ENCODE results near the gene THSD7B. TPM values are rescaled to one million over a fixed set of nuclear protein-coding genes. Genes with fewer than 3 reads are reported as not detected.

THSD7B gene
- total and polyA plus RNA-seq, 2 of the 13 experiments (the other 11 are each of a cell fraction or from before 2014, with no cell fraction given) = 0.02 TPM; not detected in 1

GRCh38 chr2:136798766-136799165 lies 33.4 kb downstream of the THSD7B start:
- ChIA-PET CTCF (ENCODE audit: low intra/inter-chr PET ratio, low total read pairs) (no interaction called here), POLR2A (no interaction called here)
- Histone ChIP-seq H2AFZ (ENCODE audit: low read length) (no peak overlapping the region), H3K27ac (ENCODE audit: extremely low read length, insufficient read depth, low read length) (no peak overlapping the region), H3K4me3 (replicated peaks in 1 of 3; ENCODE audit: insufficient read depth in 1 of 3, low read depth in 2 of 3, low read length in 3 of 3) (no peak overlapping the region), H3K9me3 (ENCODE audit: low read length) (no peaks in the 10 kb centered on the region), H3K9ac (ENCODE audit: insufficient read depth, low read depth, low read length) (no peak overlapping the region), H3K79me2 (ENCODE audit: insufficient read depth, low read length) (no peaks in the 10 kb centered on the region), H3K27me3 (ENCODE audit: control insufficient read depth in 1 of 2, insufficient read depth in 2 of 2, low read length in 2 of 2) (no peaks in the 10 kb centered on the region), H3K4me2 (ENCODE audit: low read depth, low read length) (no peak overlapping the region), H3K4me1 (ENCODE audit: insufficient read depth, low read length) (no peaks in the 10 kb centered on the region), H3K36me3 (replicated peaks in 1 of 2; ENCODE audit: control insufficient read depth in 1 of 2, insufficient read depth in 2 of 2, low read length in 2 of 2) (no peaks in the 10 kb centered on the region), H4K20me1 (ENCODE audit: insufficient read depth, low read length) (no peaks in the 10 kb centered on the region)
- intact Hi-C loops (cut with micrococcal nuclease; ENCODE audit: unreplicated experiment) (loop anchor here (1.0 kb wide), 1 partner anchor 24 kb away; no protein-coding TSS in a partner anchor), in situ Hi-C loops (cut with HindIII; ENCODE audit: extremely low pct_ligation_motif_present, low pct_unique_long_range_greater_than_20kb) (no loop called here)
- ATAC-seq (no peak), FAIRE-seq (no peak), DNase-seq (ENCODE audit: low spot score) (no peak)
- no peak for TF ChIP-seq ESRRA (CRISPR knock-in tag; IDR thresholded peaks at IDR 0.05; ENCODE audit: low read depth)
- TF ChIP-seq, protein P1, sequence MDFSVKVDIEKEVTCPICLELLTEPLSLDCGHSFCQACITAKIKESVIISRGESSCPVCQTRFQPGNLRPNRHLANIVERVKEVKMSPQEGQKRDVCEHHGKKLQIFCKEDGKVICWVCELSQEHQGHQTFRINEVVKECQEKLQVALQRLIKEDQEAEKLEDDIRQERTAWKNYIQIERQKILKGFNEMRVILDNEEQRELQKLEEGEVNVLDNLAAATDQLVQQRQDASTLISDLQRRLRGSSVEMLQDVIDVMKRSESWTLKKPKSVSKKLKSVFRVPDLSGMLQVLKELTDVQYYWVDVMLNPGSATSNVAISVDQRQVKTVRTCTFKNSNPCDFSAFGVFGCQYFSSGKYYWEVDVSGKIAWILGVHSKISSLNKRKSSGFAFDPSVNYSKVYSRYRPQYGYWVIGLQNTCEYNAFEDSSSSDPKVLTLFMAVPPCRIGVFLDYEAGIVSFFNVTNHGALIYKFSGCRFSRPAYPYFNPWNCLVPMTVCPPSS (IDR thresholded peaks at IDR 0.05) = no peak
- no TSS peak for BruUV-seq (replicated peaks)

DNA sequence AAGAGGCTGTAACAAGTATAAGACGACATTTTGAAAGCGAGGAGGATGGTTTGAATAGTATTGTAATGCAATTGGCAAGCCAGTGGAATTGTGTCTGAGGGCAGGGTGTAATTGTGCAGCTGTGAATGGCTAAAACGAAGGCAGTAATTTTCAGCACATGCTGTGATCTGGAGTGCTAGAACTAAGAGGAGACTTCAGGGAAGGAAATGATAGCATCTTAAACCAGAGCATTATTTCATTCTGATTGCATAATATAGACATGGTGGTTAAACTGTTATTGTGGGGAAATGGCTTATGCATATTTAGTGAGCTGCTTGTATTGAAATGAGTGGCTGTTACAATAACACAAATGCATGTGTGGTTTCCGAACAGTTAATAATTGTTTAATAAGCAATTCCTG lies 36.3 kb downstream of the THSD7B start:
- no peak overlapping the region for H3K4me3 ChIP-seq (replicated peaks in 1 of 3; ENCODE audit: insufficient read depth in 1 of 3, low read depth in 2 of 3, low read length in 3 of 3)
- H2AFZ ChIP-seq (ENCODE audit: low read length) = no peak overlapping the region
- intact Hi-C loops (cut with micrococcal nuclease; ENCODE audit: unreplicated experiment) (no loop called here), in situ Hi-C loops (cut with HindIII; ENCODE audit: extremely low pct_ligation_motif_present, low pct_unique_long_range_greater_than_20kb) (no loop called here)
- no TSS peak for BruUV-seq (replicated peaks)
- 21% methylated on average over 4 of the region's 4 CpGs for WGBS (ENCODE audit: low lambda C conversion rate)
- H4K20me1 ChIP-seq (ENCODE audit: insufficient read depth, low read length) = no peaks in the 10 kb centered on the region
- H3K36me3 ChIP-seq (replicated peaks in 1 of 2; ENCODE audit: control insufficient read depth in 1 of 2, insufficient read depth in 2 of 2, low read length in 2 of 2) = no peaks in the 10 kb centered on the region
- no peaks in the 10 kb centered on the region for H3K4me1 ChIP-seq (ENCODE audit: insufficient read depth, low read length)
- no peaks in the 10 kb centered on the region for H3K27me3 ChIP-seq (ENCODE audit: control insufficient read depth in 1 of 2, insufficient read depth in 2 of 2, low read length in 2 of 2)
- ChIA-PET CTCF (ENCODE audit: low intra/inter-chr PET ratio, low total read pairs) (no interaction called here), POLR2A (no interaction called here)
- H3K9me3 ChIP-seq (ENCODE audit: low read length) = no peaks in the 10 kb centered on the region
- H3K4me2 ChIP-seq (ENCODE audit: low read depth, low read length) = no peak overlapping the region
- DNase-seq (ENCODE audit: low spot score) = no peak
- TF ChIP-seq SUZ12 (IDR thresholded peaks at IDR 0.05; ENCODE audit: low read depth, low read length) (no peak), NCOA1 (CRISPR knock-in tag; IDR thresholded peaks at IDR 0.05) (no peak), RNF2 (conservative IDR thresholded peaks at IDR 0.05; ENCODE audit: low read depth) (no peak), ZNF552 (CRISPR knock-in tag; IDR thresholded peaks at IDR 0.05; ENCODE audit: borderline replicate concordance) (no peak), ERF (CRISPR knock-in tag; IDR thresholded peaks at IDR 0.05) (no peak), CHCHD3 (CRISPR knock-in tag; IDR thresholded peaks at IDR 0.05) (no peak), CREM (IDR thresholded peaks at IDR 0.05) (no peak), CREM (CRISPR knock-in tag; IDR thresholded peaks at IDR 0.05) (no peak), TRIM24 (CRISPR knock-in tag; IDR thresholded peaks at IDR 0.05) (no peak), ZFYVE20 (CRISPR knock-in tag; IDR thresholded peaks at IDR 0.05; ENCODE audit: borderline replicate concordance, low read depth) (no peak), ZNF274 (CRISPR knock-in tag; IDR thresholded peaks at IDR 0.05) (no peak), ZBTB38 (CRISPR knock-in tag; IDR thresholded peaks at IDR 0.05) (no peak), KDM6A (CRISPR knock-in tag; IDR thresholded peaks at IDR 0.05; ENCODE audit: low read depth) (no peak), GTF3A (CRISPR knock-in tag; conservative IDR thresholded peaks at IDR 0.05) (no peak), ZNF781 (CRISPR knock-in tag; IDR thresholded peaks at IDR 0.05; ENCODE audit: borderline replicate concordance, not compliant biosample characterization) (no peak), GATA4 (IDR thresholded peaks at IDR 0.05; ENCODE audit: borderline replicate concordance, low read depth) (no peak), NCOA5 (CRISPR knock-in tag; IDR thresholded peaks at IDR 0.05) (no peak)
- TF ChIP-seq, protein P2, sequence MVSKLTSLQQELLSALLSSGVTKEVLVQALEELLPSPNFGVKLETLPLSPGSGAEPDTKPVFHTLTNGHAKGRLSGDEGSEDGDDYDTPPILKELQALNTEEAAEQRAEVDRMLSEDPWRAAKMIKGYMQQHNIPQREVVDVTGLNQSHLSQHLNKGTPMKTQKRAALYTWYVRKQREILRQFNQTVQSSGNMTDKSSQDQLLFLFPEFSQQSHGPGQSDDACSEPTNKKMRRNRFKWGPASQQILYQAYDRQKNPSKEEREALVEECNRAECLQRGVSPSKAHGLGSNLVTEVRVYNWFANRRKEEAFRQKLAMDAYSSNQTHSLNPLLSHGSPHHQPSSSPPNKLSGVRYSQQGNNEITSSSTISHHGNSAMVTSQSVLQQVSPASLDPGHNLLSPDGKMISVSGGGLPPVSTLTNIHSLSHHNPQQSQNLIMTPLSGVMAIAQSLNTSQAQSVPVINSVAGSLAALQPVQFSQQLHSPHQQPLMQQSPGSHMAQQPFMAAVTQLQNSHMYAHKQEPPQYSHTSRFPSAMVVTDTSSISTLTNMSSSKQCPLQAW (CRISPR knock-in tag; IDR thresholded peaks at IDR 0.05) = no peak
- ATAC-seq = no peak
- FAIRE-seq = no peak
- H3K27ac ChIP-seq (ENCODE audit: extremely low read length, insufficient read depth, low read length) = no peak overlapping the region
- H3K79me2 ChIP-seq (ENCODE audit: insufficient read depth, low read length) = no peaks in the 10 kb centered on the region
- H3K9ac ChIP-seq (ENCODE audit: insufficient read depth, low read depth, low read length) = no peak overlapping the region

Measured in HepG2 (cell line).